Mesenchymal stem cell (in vitro differentiated cells and primary cell): ENCODE data around the gene PTPN5.
A peak's percentile ranks its signal among the peaks of the same experiment; 100 is the strongest.

Experiments
- DNase-seq: peaks from one replicate; pipeline ENCODE4 v3.0.0-alpha.2; 2013
- H2AFZ ChIP-seq: one replicate; pipeline ENCODE4 v1.6.1; 2013; ENCODE audit warnings: low read depth, mild to moderate bottlenecking, control low read depth, inconsistent platforms, low read length, moderate library complexity
- H2AK5ac ChIP-seq: 2 replicates; pipeline ENCODE4 v1.6.1; 2013; ENCODE audit warnings: low read length, moderate library complexity, mild to moderate bottlenecking, inconsistent platforms; ENCODE audit not compliant: severe bottlenecking
- H2BK120ac ChIP-seq: one replicate; pipeline ENCODE4 v1.6.1; 2013; ENCODE audit warnings: low read depth, mild to moderate bottlenecking, inconsistent platforms, low read length, moderate library complexity
- H2BK12ac ChIP-seq, 2 experiments: one replicate each; pipeline ENCODE4 v1.6.1; 2013; ENCODE audit warnings: inconsistent platforms in 2 of 2, low read length in 2 of 2, mild to moderate bottlenecking in 2 of 2, moderate library complexity in 2 of 2, control low read depth in 1 of 2
- H2BK15ac ChIP-seq: one replicate; pipeline ENCODE4 v1.6.1; 2013; ENCODE audit warnings: mild to moderate bottlenecking, low read depth, inconsistent platforms; ENCODE audit not compliant: poor library complexity, severe bottlenecking
- H2BK5ac ChIP-seq: 2 replicates; pipeline ENCODE4 v1.6.1; 2013; ENCODE audit warnings: low read depth, mild to moderate bottlenecking, low read length, control low read depth, inconsistent platforms; ENCODE audit not compliant: poor library complexity, severe bottlenecking
- H3K14ac ChIP-seq, 2 experiments: one replicate each; pipeline ENCODE4 v1.6.1; 2013; ENCODE audit warnings: inconsistent platforms in 2 of 2, low read length in 2 of 2, control low read depth in 1 of 2, mild to moderate bottlenecking in 1 of 2, moderate library complexity in 1 of 2
- H3K18ac ChIP-seq, 2 experiments: one replicate each; pipeline ENCODE4 v1.6.1; 2013; ENCODE audit warnings: inconsistent platforms in 2 of 2, low read length in 2 of 2, control low read depth in 1 of 2, low read depth in 1 of 2, mild to moderate bottlenecking in 1 of 2
- H3K23ac ChIP-seq, 2 experiments: one replicate each; pipeline ENCODE4 v1.6.1; 2013; ENCODE audit warnings: inconsistent platforms in 2 of 2, low read length in 2 of 2, mild to moderate bottlenecking in 2 of 2, moderate library complexity in 2 of 2, control low read depth in 1 of 2
- H3K27ac ChIP-seq: 2 replicates; pipeline ENCODE4 v1.5.1; 2013; ENCODE audit warnings: mild to moderate bottlenecking, moderate library complexity, low read length, control low read depth, inconsistent platforms; ENCODE audit not compliant: poor library complexity, severe bottlenecking
- H3K27me3 ChIP-seq, 2 experiments: 2 replicates each; pipeline versions ENCODE4 v1.6.1 to v1.7.0; 2013; ENCODE audit warnings: low read length in 2 of 2, mild to moderate bottlenecking in 2 of 2, moderate library complexity in 2 of 2, control low read depth in 1 of 2, inconsistent platforms in 1 of 2; ENCODE audit not compliant: control insufficient read depth in 1 of 2, insufficient read depth in 1 of 2
- H3K36me3 ChIP-seq, 2 experiments: 2 replicates each; pipeline versions ENCODE4 v1.6.1 to v1.7.0; 2013; ENCODE audit warnings: low read length in 2 of 2, control low read depth in 1 of 2, inconsistent platforms in 1 of 2, low read depth in 1 of 2, mild to moderate bottlenecking in 1 of 2; ENCODE audit not compliant: insufficient read depth in 2 of 2, control insufficient read depth in 1 of 2
- H3K4ac ChIP-seq, 2 experiments: one replicate each; pipeline ENCODE4 v1.6.1; 2013; ENCODE audit warnings: inconsistent platforms in 2 of 2, low read length in 2 of 2, mild to moderate bottlenecking in 2 of 2, moderate library complexity in 2 of 2, control low read depth in 1 of 2, low read depth in 1 of 2
- H3K4me1 ChIP-seq: 2 replicates; pipeline ENCODE4 v1.6.1; 2013; ENCODE audit warnings: low read depth, low read length, control low read depth; ENCODE audit not compliant: control insufficient read depth, insufficient read depth
- H3K4me2 ChIP-seq: 2 replicates; pipeline ENCODE4 v1.6.1; 2013; ENCODE audit warnings: low read length, mild to moderate bottlenecking, inconsistent platforms; ENCODE audit not compliant: poor library complexity, severe bottlenecking
- H3K4me3 ChIP-seq, 2 experiments: 2 replicates each; pipeline versions ENCODE4 v1.5.1 to v1.7.0; 2013; ENCODE audit warnings: low read length in 2 of 2, mild to moderate bottlenecking in 2 of 2, control low read depth in 1 of 2, low read depth in 1 of 2; ENCODE audit not compliant: insufficient read depth in 1 of 2
- H3K79me1 ChIP-seq: replicated peaks from 2 replicates; pipeline ENCODE4 v1.6.1; 2013; ENCODE audit warnings: mild to moderate bottlenecking, control low read depth, low read length, inconsistent platforms; ENCODE audit not compliant: poor library complexity, severe bottlenecking
- H3K9ac ChIP-seq: 2 replicates; pipeline ENCODE4 v1.7.0; 2013; ENCODE audit warnings: mild to moderate bottlenecking, low read length, moderate library complexity
- H3K9me3 ChIP-seq: 2 replicates; pipeline ENCODE4 v1.7.0; 2013; ENCODE audit warnings: mild to moderate bottlenecking, low read length; ENCODE audit not compliant: control insufficient read depth
- H4K8ac ChIP-seq: one replicate; pipeline ENCODE4 v1.6.1; 2013; ENCODE audit warnings: inconsistent platforms, mild to moderate bottlenecking, low read length, moderate library complexity
- H4K91ac ChIP-seq: one replicate; pipeline ENCODE4 v1.6.1; 2013; ENCODE audit warnings: mild to moderate bottlenecking, low read length, inconsistent platforms
- WGBS: methylation state at CpG from one replicate; pipeline ENCODE4 v1.1.7; 2013; ENCODE audit warnings: mixed read lengths; 5-methylcytosine and 5-hydroxymethylcytosine counted together

Gene PTPN5

DNA sequence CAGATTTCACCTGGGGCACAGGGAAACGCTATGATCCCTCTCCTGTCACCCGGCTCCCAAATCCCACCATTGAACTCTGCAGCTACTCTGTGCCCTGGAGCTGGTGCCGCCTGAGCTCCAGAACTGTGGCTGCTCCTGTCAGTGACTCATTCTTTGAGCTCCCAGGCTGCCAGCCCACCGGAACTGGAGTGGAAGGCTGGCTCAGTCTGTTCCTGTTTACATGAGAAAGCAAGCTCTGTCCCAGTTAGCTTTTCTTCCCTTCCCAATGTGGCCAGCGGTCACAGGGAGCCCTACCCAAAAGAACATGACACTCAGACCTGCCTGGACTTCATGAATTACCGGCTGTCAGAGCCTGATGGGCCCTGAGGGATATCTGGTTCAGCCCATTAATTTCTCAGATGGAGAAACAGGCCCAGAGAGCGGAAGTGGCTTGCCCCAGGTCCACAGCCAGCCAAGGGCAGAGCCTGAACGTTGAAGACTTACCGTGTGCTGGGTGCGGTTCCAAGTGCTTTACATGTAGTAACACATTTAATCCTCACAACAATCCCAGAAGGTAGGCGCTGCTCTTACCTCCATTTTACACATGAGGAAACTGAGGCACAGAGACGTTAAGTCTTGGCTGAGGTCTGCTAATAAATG, 41.8 kb downstream of the PTPN5 start:
- Histone ChIP-seq H2BK120ac (peak overlapping the region; percentile 51), H2AFZ (peak overlapping the region; percentile 60), H3K18ac (peak overlapping the region; percentile 81 to 86), H3K4me2 (no peak overlapping the region), H3K4ac (peak overlapping the region; percentile 52 to 84), H3K9ac (peak overlapping the region; percentile 58), H3K4me1 (peaks cover 9% of the 10 kb centered on the region), H3K23ac (no peak overlapping the region), H2BK12ac (peak overlapping the region; percentile 9 to 65), H2BK5ac (no peak overlapping the region), H3K36me3 (no peaks in the 10 kb centered on the region), H4K8ac (peak overlapping the region; percentile 88), H3K27ac (peak overlapping the region; percentile 36), H3K27me3 (no peaks in the 10 kb centered on the region), H3K14ac (peak overlapping the region in 1 of 2 experiments; percentile 46), H3K4me3 (no peak overlapping the region), H2AK5ac (no peak overlapping the region), H3K9me3 (no peaks in the 10 kb centered on the region), H2BK15ac (no peak overlapping the region), H4K91ac (peak overlapping the region; percentile 71), H3K79me1 (no peaks in the 10 kb centered on the region)
- WGBS: 34% methylated on average over 10 of the region's 12 CpGs
- peak; percentile 86 for DNase-seq

DNA sequence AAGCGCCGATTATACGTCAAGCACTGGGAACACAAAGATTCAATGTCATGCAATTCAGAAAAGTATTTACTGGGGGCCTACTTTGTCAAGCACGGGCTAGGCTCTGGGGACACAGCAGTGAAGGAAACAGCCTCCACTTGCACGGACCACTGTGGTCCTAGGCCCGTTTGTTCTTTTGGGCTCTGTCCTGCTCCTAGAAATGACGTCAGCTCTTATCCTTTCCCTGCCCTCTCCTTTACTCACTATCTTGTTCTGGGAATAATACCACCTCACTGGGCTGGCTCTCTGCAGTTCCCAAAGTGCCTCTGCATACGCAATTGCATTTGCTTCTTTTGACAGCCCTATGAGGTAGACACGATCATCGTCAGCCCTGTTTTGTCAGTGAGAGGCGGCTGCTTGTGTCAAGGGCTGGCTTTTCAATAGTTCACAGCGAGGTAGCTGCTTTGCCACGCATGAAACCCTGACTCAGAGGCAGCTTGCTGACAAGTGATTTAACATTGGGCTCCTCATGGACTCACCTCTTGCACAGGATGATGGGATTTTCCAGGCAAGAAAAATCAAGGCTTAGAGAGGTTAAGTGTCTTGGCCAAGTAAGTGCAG, 42.7 kb downstream of the PTPN5 start:
- Histone ChIP-seq H2AK5ac (no peak overlapping the region), H2AFZ (no peak overlapping the region), H3K18ac (no peak overlapping the region), H3K23ac (no peak overlapping the region), H3K36me3 (no peaks in the 10 kb centered on the region), H3K9ac (no peak overlapping the region), H4K8ac (no peak overlapping the region), H3K79me1 (no peaks in the 10 kb centered on the region), H3K4me1 (peaks cover 9% of the 10 kb centered on the region), H2BK5ac (no peak overlapping the region), H3K4me3 (no peak overlapping the region), H3K4ac (no peak overlapping the region), H4K91ac (no peak overlapping the region), H3K4me2 (no peak overlapping the region), H2BK12ac (no peak overlapping the region), H2BK15ac (no peak overlapping the region), H3K27me3 (no peaks in the 10 kb centered on the region), H3K14ac (no peak overlapping the region), H3K9me3 (no peaks in the 10 kb centered on the region), H2BK120ac (no peak overlapping the region), H3K27ac (no peak overlapping the region)
- WGBS: 73% methylated on average over 13 of the region's 13 CpGs
- DNase-seq: peak; percentile 64

DNA sequence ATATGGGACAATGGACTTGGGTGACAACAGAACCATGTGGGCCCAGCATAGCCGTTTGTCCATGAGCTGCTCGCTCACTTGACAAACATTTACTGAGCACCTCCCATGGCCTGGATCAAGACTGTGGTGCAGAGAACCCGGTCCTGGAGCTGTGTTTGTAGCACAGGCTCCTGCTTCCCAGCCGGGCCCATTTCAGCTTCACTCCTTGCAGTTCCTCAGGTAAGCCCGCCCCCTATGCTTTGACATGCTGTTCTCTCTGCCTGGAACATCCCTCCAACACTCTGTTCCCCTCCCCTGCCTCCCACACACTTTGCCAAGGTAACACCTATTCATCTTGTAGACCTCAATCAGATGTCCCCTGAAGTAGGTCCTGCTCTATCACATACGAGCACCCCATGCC, 46.3 kb downstream of the PTPN5 start:
- H2BK120ac ChIP-seq: no peak overlapping the region
- H3K27ac ChIP-seq: no peak overlapping the region
- peaks cover 0 to 7% of the 10 kb centered on the region in 2 experiments for H3K27me3 ChIP-seq
- H2AK5ac ChIP-seq: no peak overlapping the region
- H3K4me2 ChIP-seq: no peak overlapping the region
- no peak for DNase-seq
- H2BK15ac ChIP-seq: no peak overlapping the region
- H3K23ac ChIP-seq: no peak overlapping the region
- no peak overlapping the region for H4K91ac ChIP-seq
- peaks cover 9% of the 10 kb centered on the region for H3K4me1 ChIP-seq
- no peak overlapping the region for H2BK5ac ChIP-seq
- no peak overlapping the region for H4K8ac ChIP-seq
- no peak overlapping the region for H3K9ac ChIP-seq
- 86% methylated on average over 6 of the region's 6 CpGs for WGBS
- H3K9me3 ChIP-seq: no peaks in the 10 kb centered on the region
- no peak overlapping the region for H3K14ac ChIP-seq
- no peak overlapping the region for H3K4ac ChIP-seq
- H3K4me3 ChIP-seq: no peak overlapping the region
- H3K36me3 ChIP-seq: no peaks in the 10 kb centered on the region
- H3K79me1 ChIP-seq: no peaks in the 10 kb centered on the region
- no peak overlapping the region for H3K18ac ChIP-seq
- no peak overlapping the region for H2AFZ ChIP-seq
- no peak overlapping the region for H2BK12ac ChIP-seq

DNA sequence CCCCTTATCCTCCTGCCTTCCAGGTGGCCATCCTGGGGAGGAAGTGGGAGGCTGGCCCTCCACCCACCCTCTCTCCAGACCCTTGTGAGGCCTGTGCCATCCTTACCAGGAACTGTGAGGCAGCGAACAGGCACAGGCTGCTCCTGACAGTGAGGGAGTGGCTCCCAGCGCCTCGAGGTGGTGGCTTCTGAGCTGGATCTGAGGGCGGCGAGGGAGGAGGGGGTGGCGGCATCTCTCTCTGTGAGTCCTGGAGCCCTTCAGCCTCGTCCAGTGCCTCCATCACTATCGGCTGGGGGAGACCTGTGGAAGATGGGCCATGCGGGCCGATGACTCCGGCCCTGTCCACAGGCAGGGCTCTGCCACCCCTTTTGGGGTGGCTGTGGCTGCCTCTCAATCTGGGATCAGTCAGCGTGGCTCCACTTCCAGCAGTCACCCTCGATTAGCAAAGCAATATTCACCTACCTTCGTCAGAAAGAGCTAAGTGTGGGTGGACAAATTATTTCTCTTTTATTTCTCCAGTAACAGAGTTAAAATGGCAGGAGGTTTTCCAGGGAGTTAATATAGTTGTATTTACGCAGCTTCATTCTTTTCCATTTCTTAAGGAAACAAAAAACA, 47.6 kb downstream of the PTPN5 start:
- no peak overlapping the region for H2BK12ac ChIP-seq
- no peak overlapping the region for H2AK5ac ChIP-seq
- H2BK15ac ChIP-seq: no peak overlapping the region
- WGBS: 88% methylated on average over 12 of the region's 15 CpGs
- H3K18ac ChIP-seq: no peak overlapping the region
- no peak overlapping the region for H3K27ac ChIP-seq
- no peaks in the 10 kb centered on the region for H3K36me3 ChIP-seq
- H3K27me3 ChIP-seq: peaks cover 11 to 14% of the 10 kb centered on the region in 2 experiments
- H3K4me1 ChIP-seq: no peaks in the 10 kb centered on the region
- H3K14ac ChIP-seq: peak overlapping the region in 1 of 2 experiments; percentile 79
- no peak overlapping the region for H2BK5ac ChIP-seq
- no peak overlapping the region for H3K4ac ChIP-seq
- no peaks in the 10 kb centered on the region for H3K9me3 ChIP-seq
- no peaks in the 10 kb centered on the region for H3K79me1 ChIP-seq
- no peak overlapping the region for H4K8ac ChIP-seq
- no peak overlapping the region for H3K23ac ChIP-seq
- H3K9ac ChIP-seq: no peak overlapping the region
- no peak overlapping the region for H3K4me2 ChIP-seq
- no peak for DNase-seq
- peak overlapping the region; percentile 57 for H4K91ac ChIP-seq
- H3K4me3 ChIP-seq: no peak overlapping the region
- no peak overlapping the region for H2BK120ac ChIP-seq
- H2AFZ ChIP-seq: no peak overlapping the region
